Astrocyte of the cerebellum (primary cell): Measurements from ENCODE around the gene PPP2R3B.
"Not testable (repeated sequence)": the region's sequence is repeated elsewhere in the genome, so short reads cannot be mapped to it uniquely, and the experiment has no call there.

Source experiments
- DNase-seq: peaks from one replicate; pipeline ENCODE4 v3.0.0-alpha.2; 2011; ENCODE audit warnings: low read depth
- H3K4me3 ChIP-seq: 2 replicates; pipeline ENCODE4 v1.5.1; 2011; ENCODE audit warnings: mild to moderate bottlenecking, low read depth, low read length, moderate library complexity
- in situ Hi-C: cut with HindIII; loops from 2 replicates; pipeline ENCODE4 v1.10.0; 2017; ENCODE audit warnings: low sequenced_read_pairs
- TF ChIP-seq, protein P1 (sequence below): IDR thresholded peaks from 2 replicates; pipeline ENCODE4 v1.5.1; 2012; ENCODE audit warnings: low read length, low read depth, moderate library complexity, mild to moderate bottlenecking; ENCODE audit errors: missing control alignments

The PPP2R3B gene

DNA sequence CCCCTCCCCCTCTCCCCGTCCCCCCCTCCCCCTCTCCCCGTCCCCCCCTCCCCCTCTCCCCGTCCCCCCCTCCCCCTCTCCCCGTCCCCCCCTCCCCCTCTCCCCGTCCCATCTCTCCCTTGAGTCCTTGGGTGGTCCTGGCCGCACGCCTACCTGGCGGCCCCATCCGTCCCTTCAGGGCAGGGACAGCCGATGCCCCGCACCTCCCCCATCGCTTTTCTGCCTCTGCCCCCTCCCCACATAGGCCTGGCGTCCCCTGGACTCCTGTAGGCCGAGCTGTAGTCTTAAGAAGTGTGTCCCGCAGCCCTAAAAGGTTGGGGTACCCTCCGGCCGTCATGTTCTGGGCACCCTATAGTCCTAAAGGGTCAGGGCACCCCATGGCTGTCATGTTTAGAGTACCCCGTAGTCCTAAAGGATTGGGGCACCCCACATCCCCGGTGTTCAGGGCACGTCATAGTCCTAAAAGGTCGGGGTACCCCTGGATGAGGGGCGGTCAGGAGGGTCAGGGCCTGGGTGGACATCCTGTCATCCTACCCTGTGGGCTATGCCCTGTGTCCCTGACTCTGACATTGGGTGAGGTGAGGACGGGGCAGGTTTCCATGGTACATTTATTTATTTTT, 57.3 kb downstream of the PPP2R3B start:
- H3K4me3 ChIP-seq, result no peak overlapping the region
- no peak for DNase-seq
- TF ChIP-seq, protein P1, sequence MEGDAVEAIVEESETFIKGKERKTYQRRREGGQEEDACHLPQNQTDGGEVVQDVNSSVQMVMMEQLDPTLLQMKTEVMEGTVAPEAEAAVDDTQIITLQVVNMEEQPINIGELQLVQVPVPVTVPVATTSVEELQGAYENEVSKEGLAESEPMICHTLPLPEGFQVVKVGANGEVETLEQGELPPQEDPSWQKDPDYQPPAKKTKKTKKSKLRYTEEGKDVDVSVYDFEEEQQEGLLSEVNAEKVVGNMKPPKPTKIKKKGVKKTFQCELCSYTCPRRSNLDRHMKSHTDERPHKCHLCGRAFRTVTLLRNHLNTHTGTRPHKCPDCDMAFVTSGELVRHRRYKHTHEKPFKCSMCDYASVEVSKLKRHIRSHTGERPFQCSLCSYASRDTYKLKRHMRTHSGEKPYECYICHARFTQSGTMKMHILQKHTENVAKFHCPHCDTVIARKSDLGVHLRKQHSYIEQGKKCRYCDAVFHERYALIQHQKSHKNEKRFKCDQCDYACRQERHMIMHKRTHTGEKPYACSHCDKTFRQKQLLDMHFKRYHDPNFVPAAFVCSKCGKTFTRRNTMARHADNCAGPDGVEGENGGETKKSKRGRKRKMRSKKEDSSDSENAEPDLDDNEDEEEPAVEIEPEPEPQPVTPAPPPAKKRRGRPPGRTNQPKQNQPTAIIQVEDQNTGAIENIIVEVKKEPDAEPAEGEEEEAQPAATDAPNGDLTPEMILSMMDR, result no peak
- in situ Hi-C loops, result no loop called here

DNA sequence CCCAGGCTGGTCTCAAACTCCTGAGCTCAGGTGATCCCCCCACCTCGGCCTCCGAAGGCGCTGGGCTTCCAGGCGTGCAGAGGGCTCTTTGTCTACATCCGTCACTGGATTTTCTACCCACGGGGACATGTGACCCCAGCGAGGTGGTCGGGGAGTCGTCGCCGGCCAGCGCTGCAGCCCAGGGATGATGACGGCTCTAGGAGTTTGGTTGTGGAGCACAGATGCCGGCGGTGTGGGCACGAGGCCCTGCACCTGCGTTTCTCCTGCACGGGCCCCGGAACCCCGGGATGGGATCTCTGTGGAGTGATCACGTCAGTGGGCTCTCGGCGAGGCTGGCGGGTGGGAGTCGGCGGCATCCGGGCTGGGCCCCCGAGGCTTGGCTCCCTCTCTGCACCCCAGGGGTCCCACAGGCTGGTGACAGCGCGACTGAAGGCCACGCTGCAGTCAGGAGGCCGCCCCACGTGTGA, 59.0 kb downstream of the PPP2R3B start:
- TF ChIP-seq, protein P1, result no peak
- in situ Hi-C loops, result no loop called here
- no peak for DNase-seq
- no peak overlapping the region for H3K4me3 ChIP-seq

DNA sequence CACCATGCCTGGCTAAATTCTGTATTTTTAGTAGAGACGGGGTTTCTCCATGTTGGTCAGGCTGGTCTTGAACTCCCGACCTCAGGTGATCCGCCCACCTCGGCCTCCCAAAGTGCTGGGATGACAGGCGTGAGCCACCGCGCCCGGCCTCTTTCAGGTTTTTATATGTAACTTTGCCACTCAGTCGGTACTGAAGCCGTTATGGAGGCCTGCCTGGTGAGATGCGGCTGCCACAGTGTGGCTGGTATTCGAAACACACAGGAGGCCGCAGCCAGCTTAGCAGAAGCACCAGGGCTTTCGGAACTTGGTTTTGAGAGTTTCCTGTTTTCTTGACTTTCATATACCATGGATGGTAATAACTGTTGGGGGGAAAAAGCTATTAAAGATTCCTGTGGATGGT, 62.0 kb downstream of the PPP2R3B start:
- in situ Hi-C loops, H3K4me3 ChIP-seq, DNase-seq: not testable (repeated sequence)

DNA sequence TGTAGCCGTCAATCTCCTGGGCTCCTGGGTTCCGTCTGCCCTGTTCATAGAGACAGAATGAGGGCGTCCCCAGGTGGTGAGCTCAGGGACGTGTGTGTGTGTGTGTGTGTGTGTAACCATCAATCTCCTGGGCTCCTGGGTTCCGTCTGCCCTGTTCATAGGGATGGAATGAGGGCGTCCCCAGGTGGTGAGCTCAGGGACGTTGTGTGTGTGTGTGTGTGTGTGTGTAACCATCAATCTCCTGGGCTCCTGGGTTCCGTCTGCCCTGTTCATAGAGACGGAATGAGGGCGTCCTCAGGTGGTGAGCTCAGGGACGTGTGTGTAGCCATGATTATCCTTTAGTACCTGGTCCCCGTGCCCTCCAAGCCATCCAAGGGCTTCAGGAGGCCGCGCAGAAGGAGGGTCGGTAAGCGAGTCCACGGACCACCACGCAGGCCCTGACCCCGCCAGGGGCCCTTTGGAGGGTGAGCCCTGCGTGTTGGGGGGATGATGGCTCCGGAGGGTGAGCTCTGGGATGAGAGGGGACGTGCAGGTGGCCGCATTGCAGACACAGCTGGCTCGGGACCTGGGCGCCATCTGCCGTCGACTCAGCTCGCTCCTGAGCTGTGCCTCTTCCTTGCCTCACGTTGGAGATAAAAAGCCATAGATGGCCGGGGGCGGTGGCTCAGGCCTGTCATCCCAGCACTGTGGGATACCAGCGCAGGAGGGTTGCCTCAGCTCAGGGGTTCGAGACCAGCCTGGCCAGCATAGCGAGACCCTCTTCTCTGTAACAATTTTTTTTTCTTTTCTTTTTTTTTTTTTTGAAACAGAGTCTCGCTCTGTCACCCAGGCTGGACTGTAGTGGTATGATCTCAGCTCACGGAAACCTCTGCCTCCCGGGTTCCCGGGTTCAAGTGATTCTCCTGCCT, 62.7 kb downstream of the PPP2R3B start:
- TF ChIP-seq, protein P1, result no peak
- in situ Hi-C loops, result no loop called here
- peak; percentile 70 for DNase-seq
- H3K4me3 ChIP-seq, result no peak overlapping the region

DNA sequence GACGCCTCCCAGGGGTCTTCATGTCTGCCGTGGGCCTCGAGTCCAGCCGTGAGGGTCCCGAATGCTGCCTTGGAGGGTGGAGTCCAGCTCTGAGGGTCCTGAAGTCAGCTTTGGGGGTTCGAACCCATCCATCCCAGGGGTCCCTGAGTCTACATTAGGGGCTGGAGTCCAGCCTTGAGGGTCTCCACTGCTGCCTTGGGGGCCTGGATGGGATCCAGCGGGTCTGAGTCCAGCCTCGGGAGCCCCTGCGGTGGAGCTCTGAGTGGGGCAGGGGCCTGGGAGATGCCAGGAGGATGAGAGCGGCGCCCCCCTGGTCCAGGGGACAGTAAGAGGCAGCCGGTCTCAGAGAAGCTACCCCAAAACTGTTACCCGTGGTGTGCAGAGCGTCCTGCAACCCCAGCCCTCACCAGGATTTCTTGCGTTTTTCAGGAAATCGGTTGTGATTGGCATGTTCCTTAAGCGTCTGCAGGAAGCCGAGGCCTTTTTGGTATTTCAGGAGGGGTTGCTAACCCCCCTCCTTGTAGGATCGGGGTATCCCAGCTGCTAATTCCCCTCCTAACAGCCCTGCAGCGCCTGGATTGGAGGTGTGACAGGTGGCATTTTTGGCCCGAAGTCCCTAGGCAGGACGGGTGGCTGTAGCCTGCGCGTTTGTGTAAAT, 66.5 kb downstream of the PPP2R3B start:
- no peak for DNase-seq
- in situ Hi-C loops, result no loop called here
- peak overlapping the region; percentile 99 for H3K4me3 ChIP-seq
- TF ChIP-seq, protein P1, result no peak

DNA sequence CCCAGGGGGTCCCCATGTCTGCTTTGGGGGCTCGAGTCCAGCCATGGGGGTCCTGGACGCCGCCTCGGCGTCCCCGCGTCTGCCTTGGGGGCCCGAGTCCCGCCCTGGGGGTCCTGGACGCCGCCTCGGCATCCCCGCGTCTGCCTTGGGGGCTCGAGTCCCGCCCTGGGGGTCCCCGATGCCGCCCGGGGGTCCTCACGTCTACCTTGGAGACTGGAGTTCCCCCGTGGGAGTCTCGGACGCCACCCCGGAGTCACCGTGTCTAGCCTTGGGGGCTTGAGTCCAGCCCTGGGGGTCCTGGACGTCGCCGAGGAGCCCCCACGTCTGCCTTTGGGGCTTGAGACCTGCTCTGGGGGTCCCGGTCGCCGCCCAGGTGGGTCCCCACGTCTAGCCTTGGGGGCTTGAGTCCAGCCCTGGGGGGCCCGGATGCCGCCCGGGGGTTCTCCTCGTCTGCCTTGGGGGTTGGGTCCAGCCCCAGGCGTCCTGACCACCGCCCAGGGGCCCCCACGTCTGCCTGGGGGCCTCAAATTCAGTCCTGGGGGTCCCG, 67.1 kb downstream of the PPP2R3B start:
- no peak for DNase-seq
- TF ChIP-seq, protein P1, result no peak
- peak overlapping the region; percentile 99 for H3K4me3 ChIP-seq
- in situ Hi-C loops, result no loop called here
